ENCODE measurements around the gene MTIF3.
A peak's percentile ranks its signal among the peaks of the same experiment; 100 is the strongest.

The MTIF3 gene

GRCh38 chr13:27449936-27450828 is at the start of gene MTIF3:
MTIF3 (minus strand) TSS chr13:27450564; CDS start chr13:27440448, 10,116 bp downstream.
- peak; percentile 96 for DNase-seq

GRCh38 chr13:27497563-27498230 is 47.3 kb upstream of the MTIF3 start:
- DNase-seq, result no peak

GRCh38 chr13:27496536-27497273 is 46.3 kb upstream of the MTIF3 start:
- DNase-seq, result no peak

GRCh38 chr13:27496006-27496405 is 45.6 kb upstream of the MTIF3 start:
- DNase-seq, result no peak

GRCh38 chr13:27495551-27495950 is 45.2 kb upstream of the MTIF3 start:
- no peak for DNase-seq

GRCh38 chr13:27493981-27494380 is 43.6 kb upstream of the MTIF3 start:
- DNase-seq, result no peak

GRCh38 chr13:27489456-27489855 is 39.1 kb upstream of the MTIF3 start:
- DNase-seq, result no peak

GRCh38 chr13:27487776-27488175 is 37.4 kb upstream of the MTIF3 start:
- DNase-seq, result no peak

- DNase-seq, result no peak
These were observed 33.1 kb upstream of the MTIF3 start for GRCh38 chr13:27483421-27483820.

- DNase-seq, result no peak
These were observed 32.6 kb upstream of the MTIF3 start for GRCh38 chr13:27482983-27483382.

GRCh38 chr13:27481766-27482165 is 31.4 kb upstream of the MTIF3 start:
- peak; percentile 28 for DNase-seq

- peak; percentile 8 for DNase-seq
These were observed 26.8 kb upstream of the MTIF3 start for GRCh38 chr13:27476943-27477703.

- DNase-seq, result no peak
These were observed 24.4 kb upstream of the MTIF3 start for GRCh38 chr13:27474751-27475268.

GRCh38 chr13:27472941-27473340 is 22.6 kb upstream of the MTIF3 start:
- no peak for DNase-seq

GRCh38 chr13:27472441-27472840 is 22.1 kb upstream of the MTIF3 start:
- DNase-seq, result no peak

GRCh38 chr13:27470075-27470820 is 19.9 kb upstream of the MTIF3 start:
- no peak for DNase-seq

- no peak for DNase-seq
These were observed 16.1 kb upstream of the MTIF3 start for GRCh38 chr13:27466513-27466912.

GRCh38 chr13:27465611-27466010 is 15.2 kb upstream of the MTIF3 start:
- DNase-seq, result no peak

- DNase-seq, result no peak
These were observed 13.1 kb upstream of the MTIF3 start for GRCh38 chr13:27463500-27463899.

- DNase-seq, result no peak
These were observed 11.7 kb upstream of the MTIF3 start for GRCh38 chr13:27461940-27462584.

- DNase-seq, result no peak
These were observed 5.0 kb upstream of the MTIF3 start for GRCh38 chr13:27455331-27455855.

Measured in stimulated activated CD4-positive, alpha-beta T cell treated with anti-CD3 and anti-CD28 coated beads, Interleukin-4, amount 100 ng/mL, for 24 hours (primary cell).